ENCODE data around the gene ROBO1.
"Not testable (repeated sequence)": the region's sequence is repeated elsewhere in the genome, so short reads cannot be mapped to it uniquely, and the experiment has no call there.

Gene ROBO1

DNA sequence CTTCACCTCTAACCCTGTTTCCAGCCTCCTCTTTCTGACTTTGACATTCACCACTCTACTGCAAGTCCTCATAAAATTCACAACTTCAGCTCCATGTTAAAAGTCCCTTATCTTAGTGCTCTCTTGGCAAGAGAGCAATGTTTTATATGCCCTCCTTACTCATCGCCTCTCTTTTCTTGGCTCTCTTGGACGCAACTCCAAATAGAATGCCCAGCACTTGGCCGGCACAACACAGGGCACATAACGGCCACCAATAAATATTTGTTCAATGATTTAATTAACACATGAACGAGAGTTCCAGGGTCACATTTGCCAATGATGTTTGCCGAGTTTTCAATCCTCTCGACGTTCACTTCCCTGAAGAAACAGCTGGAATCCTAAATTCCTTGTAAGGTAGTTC lies 401.4 kb downstream of the ROBO1 start:
- DNase-seq, result no peak

DNA sequence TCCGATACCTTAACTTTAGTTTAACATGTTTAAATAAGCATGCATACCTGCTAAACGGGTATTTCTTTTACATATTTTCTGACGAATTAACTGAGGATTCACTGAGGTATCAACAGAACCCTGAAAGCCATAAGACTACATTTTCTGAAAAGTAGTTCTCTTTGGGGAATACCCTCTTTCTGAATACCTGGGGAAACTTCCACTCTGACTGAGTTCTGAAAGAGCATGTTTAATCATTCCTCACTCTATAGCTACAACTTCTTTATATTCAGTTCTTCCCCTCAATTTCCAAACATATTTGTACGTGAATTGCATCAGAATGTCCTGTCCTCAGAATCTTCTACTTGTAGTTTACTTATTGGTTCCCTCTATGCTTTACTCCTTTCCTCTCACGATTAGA lies 403.0 kb downstream of the ROBO1 start:
- DNase-seq, result no peak

DNA sequence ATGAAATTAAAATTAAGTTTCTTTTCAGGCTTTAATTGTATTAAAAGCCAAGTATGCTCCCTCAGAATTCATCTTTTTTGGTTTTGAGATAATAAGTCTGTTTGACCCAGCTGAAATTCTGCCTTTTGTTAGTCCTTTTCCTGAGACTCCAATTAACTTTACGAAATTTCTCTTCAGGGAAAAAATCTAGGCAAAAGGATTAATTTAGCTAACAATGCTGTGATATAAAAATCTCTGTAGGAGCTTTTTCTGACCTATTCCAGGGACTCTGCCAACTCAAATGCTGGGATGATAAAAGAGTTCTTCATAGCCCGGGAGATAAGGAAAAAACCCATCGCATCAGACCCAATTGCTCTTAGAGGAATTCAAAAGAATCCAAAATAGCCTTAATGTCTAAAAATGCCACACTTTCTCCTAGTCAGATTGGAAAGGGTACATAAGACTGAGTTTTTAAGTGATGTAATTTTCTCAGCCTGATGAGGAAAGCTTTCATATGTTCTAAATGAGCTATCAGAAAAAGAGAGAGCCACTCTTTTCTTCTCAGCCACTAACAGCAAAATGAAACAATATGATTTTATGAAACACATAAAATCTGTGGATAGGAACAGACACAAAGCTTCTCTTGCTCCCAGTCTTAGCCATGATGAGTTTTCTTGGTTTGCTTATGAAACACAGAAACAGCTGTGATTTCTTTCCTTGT lies 405.1 kb downstream of the ROBO1 start:
- DNase-seq, result no peak

DNA sequence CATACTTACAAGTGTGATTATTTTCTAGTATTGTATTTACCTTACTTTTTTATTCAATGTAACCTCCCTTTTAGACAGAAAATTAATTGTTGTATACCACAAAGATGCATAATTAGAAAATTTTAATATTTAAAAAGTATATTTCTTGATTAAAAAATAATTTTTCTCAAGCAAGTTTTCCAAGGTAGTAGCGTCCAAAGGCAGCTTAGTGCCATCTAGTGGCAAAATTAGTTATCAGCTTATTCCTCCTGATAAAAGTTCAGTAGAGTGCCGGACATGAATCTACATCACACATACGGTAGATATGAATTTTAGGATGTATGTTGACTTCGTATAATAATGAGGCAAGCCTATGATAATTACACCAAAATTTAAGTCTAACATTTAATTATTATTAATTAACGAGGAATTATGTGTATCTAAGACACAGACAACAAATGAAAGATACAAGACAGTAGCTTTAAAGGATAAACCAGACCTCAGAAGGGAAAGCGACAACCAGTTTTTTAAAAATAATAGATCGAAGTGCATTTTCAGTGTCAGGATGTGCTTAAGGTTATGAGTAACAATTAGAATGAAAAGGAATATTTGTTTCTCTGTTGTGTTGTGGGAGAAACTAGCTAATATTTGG lies 405.9 kb downstream of the ROBO1 start:
- DNase-seq, result peak; percentile 27

DNA sequence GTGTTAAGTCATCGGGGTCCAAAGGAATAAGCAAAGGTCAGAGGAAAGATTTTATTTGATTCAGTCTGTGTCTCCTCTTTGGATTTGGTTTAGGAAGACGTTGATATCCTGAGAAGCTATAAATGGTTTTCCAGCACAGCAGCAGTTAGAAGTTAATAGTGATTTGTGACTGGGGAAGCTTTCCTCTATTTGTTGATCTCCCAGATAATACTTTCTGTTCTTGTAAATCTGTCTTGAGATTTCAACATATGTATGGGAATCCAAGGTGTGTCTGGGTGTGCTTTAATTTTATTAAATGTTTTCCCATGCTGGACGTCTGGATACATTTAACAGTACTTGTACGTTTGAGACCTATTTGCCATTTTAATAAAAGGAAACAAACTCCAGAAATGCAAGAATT lies 409.5 kb downstream of the ROBO1 start:
- no peak for DNase-seq

DNA sequence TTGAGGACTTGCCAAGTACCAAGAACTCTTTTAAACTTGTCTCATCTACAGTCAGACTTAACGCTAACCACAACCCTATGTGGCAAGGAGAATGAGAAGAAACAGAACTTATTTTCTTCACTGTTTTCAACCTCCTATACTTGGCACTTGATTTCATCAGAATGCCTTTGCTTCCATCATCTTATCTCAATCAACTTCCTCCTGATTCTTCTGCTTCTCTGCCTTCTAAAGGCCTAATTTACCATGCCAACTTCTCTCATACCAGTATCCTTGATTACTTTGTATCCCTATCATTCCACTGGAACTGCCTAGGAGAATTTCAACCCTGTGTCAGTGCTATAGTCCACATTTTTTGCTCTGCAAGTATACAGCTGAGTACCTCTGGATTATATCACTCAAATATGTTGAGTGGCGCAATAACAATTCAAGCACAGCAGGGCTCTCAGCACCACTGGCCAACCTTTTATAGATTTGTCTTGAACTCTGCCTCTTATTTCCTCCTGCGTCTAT lies 413.6 kb downstream of the ROBO1 start:
- DNase-seq, result no peak

DNA sequence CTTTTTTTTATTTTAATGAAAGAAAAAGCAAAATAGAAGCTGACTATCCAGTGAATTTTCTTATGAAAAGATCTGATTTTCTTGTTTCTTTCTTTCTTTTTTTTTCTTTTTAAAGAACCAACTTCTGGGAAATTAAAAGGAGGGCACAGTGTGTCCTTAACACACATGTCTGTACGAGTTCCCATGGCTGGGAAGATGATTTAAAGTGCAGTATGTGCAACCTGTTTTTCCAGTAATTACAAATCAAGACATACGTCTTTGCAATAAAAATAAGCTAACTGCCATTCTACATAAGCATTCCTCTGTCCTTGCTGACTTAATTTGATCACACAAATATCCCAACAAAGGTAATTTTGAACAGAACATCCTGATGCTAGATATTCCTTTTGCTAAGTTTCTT lies 416.1 kb downstream of the ROBO1 start:
- no peak for DNase-seq

DNA sequence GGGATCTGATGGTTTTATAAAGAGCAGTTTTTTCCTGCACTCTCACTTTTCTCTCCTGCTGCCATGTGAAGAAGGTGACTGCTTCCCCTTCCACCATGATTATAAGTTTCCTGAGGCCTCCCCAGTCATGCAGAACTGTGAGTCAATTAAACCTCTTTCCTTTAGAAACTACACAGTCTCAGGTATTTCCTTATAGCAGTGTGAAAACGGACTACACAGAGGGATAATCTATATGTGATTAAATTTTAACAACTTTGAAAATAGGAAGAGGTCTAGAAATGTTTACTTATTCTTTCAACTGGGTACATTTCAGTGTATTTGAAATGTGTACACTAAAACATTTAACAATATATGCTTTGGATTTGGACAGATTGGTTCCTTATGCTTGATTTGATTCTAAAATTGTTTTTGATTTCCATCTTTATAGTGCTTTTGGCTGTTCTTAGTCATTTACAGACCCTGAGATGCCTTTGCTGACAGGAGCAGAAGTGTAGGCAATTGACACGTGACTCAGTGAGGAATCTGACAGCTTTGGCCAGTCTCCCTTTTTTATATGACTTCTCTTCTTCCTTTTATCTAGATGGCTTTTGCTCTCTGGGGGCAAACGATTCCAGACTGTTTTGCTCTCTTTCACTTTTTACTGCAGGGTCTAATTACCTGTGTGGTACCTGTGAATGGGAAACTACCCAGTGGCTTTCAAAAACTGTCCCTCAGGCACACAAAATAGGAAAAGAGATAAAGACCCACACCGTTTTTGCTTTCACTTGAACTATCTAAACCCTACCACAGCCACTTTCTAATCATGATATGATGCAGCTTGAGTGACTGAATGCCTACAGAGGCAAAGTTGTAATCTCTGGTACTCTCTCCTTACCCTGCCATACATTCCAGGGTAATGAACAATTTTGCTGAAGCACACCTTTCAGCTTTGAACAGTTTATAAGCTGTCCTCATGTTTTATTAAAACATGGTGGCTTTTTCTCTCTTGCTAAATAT lies 422.6 kb downstream of the ROBO1 start:
- DNase-seq, result no peak

DNA sequence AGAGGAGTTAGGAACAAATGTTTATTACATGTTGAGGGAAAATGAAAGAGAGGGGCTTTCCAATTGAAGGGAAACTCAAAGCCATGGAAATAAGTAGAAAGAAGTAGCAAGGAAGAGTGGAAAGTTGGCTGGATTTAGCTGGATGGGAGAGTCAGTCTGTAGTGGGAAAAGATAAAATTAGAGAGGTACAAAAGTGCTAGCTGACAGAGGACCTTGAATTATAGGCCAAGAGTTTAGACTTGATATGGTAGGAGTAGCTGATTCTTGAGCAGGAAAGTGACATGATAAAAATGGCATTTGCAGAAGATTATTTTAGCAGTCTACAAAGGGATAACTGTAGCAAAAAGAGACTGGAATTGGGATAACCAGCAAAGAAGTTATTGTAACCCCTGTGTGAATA lies 425.8 kb downstream of the ROBO1 start:
- DNase-seq, result no peak

DNA sequence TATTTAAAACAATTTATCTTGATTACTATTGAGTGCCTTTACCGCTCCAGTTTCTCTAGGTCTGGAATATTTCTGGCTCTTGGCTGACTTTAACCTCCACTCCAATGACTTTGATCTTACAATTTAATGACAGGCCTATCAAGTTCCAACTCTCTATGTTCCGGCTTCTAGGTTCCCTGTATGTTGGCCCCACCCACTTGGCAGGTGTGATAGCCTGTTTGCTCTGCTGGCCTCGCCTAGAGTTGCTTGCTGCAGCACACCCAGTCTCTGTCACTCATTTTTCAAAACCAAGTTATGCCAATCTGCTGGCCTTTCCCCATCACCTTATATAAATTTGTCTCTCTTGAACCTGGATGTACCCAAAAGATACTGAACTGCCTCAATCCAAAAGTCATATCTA lies 428.0 kb downstream of the ROBO1 start:
- no peak for DNase-seq

DNA sequence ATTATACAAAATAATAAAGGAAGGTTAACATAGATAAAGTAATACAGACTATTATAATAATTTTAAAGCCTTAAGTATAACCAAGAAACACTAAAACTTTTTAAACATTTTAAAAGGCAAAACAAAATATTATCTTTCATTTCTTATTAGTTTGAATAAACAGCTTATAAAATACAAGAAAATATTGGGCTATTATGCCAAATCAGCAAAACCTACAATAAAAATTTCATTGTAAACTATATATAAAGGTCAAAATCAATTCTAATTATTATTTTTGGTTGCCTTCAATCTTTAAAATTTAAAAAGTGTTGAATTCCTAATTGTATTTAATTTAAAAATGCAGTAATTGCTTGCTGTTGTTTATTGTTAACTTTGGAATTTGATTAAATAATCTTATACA lies 430.0 kb downstream of the ROBO1 start:
- DNase-seq, result no peak

DNA sequence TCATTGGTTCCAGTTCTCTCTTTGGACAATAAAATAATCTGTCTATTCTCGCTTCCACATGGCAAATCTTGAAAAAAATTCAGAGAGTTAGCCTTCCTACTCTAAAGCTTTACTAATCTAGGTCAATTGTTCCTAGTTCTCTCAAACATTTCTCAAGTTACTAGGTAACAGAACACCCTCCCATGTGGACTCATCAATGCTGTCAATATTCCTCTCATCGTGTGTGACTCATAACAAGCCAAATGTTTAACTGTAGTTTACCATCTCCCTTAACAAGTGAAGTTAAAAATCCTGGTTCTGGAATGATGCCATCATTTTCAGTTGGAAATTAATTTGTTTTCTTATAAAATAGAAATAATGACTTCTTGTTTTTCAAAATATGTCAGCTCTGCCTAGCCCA lies 438.6 kb downstream of the ROBO1 start:
- DNase-seq, result no peak

DNA sequence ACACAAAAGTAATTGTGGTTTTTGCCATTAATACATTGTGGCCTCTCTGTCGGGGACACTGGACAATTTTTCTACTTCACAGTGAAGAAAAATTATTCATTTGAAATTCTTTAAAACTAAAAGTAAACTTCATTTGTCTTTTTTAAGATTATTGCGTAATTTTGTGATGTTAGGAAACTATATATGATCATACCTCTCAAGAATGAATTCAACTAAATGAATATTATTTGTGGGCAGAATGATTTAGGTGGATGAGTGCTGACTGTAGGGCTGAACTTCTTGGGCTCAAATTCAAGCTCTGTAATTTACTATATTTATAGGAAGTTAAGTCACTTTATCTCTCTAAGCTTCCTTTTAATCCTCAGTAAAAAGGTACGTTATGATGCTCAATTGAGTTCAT lies 441.2 kb downstream of the ROBO1 start:
- DNase-seq, result no peak

DNA sequence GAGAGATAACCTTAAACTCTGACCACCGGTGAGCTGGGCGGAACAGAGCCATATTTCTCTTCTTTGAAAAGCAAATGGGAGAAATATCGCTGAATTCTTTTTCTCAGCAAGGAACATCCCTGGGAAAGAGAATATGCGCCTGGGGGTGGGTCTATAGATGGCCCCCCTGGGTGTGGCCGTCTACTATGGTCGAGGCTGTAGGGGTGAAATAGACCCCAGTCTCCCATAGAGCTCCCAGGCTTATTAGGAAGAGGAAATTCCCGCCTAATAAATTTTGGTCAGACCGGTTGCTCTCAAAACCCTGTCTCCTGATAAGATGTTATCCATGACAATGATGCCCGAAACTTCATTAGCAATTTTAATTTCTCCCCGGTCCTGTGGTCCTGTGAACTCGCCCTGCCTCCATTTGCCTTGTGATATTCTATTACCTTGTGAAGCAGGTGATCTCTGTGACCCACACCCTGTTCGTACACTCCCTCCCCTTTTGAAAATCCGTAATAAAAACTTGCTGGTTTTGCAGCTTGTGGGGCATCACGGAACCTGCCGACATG lies 441.9 kb downstream of the ROBO1 start:
- not testable (repeated sequence) for DNase-seq

DNA sequence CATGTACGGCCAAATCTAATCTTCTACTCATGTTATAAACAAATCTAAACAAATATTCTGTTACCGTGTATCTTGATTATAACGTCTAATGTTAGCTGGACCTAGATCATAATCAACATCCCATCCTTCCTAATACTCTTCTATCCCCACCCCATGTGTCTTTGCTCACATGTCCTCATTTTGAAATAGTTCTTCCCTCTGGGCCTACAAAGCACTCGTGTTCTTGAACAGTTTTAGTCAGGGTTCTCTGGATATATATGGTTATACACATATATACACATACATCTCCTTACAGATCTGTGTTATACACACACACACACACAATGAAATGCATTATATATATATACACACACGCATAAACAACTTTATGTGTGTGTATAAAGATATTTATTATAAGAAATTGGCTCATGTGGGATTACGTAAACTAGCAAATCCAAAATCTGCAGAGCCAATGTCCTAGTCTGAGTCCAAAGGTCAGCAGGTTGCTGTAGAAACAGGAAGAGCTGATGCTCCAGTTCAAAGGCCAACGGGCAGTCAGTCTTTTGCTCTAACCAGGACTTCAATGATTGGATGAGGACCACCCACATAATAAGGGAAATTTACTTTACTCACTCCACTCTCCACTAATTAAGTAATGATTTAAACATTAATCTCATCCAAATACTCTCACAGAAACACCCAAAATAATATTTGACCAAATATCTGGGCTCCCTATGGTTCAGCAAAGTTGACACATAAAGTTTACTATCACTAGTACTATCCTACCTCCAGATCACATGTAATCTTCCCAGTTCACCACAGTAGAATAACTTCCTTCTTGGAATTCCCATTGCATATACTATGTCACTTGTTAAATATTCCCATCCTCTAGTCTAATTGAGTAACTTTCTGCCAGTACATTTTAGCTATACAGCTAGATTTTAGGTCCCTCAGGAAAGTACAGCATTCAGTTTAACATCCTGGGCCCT lies 450.0 kb downstream of the ROBO1 start:
- no peak for DNase-seq

DNA sequence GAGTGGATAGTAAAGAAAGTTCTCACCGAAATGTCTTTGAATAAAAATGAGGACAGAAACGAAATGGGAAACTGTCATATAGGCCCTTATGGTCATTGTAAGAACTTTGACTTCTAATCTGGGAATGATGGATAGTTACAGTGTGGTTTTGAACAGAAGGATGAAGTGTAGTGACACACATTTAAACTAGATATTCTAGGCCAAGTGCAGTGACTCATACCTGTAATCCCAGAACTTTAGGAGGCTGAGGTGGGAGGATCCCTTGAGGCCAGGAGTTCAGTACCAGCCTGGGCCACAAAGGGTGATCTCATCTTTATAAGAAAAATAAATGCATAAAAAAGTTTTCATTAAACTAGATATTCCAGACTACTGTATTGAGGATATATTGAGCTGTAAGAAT lies 452.8 kb downstream of the ROBO1 start:
- no peak for DNase-seq

DNA sequence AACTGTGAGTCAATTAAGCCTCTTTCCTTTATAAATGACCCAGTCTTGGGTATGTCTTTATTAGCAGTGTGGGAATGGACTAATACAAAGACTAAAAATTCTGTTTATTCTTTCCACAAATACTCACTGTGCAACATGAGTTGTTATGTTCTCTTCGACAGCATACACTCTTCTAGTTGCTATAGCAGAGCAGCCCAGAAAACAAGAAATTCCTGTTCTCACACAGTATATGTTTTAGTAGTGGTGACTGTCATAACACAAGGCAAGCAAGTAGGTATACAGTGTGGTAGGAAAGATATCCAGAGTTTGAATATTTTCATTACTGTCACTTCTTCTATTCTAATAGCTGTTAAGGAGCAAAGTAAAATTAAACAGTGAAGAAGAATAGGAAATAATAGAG lies 453.3 kb downstream of the ROBO1 start:
- DNase-seq, result no peak

DNA sequence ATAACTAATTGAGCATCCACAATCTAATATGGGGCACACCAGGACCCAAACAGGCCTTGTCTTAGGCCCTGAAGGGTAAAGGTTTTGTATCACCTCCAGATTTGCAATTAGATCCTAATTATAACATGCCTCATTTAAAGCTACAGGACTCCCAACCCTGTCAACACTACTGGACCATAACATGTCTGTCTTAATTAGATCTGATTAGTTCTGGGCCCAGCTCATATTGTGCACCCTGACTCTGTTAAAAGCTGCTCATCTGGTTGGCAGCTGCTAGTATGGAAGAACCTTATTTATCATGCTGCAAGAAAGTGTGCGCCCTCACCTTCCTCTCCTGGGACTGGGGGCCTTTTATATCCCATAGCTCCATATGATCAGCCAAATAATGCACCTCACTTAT lies 457.8 kb downstream of the ROBO1 start:
- no peak for DNase-seq

DNA sequence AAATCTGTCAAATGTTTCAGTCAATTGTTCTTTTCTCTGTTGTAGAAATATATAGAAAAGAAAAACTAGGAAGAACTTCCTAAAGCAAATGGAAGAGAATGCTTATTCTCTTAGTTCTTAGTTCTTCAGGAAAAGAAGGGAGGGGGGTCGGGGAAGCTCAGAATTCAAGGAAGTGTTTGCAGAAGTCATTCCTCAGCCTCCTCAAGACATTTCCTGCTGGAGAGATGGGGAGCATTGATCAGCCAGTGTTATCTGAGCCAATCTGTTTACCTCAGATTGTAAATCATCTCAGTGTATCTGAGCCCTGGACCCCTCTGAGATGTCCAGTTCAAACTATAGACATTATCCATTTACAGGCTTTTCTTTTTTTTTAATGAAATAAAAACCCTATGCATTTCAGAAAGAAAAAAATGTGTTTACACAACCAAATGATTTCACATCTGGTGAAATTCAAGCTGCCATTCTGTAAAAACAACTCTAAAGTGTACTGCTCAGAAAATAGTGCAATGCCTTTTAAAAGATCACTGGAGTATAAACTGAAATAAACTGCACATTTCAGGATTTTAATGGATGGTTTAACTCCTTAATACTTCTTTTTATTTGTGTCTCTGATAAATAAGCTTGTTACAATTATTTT lies 460.7 kb downstream of the ROBO1 start:
- no peak for DNase-seq

DNA sequence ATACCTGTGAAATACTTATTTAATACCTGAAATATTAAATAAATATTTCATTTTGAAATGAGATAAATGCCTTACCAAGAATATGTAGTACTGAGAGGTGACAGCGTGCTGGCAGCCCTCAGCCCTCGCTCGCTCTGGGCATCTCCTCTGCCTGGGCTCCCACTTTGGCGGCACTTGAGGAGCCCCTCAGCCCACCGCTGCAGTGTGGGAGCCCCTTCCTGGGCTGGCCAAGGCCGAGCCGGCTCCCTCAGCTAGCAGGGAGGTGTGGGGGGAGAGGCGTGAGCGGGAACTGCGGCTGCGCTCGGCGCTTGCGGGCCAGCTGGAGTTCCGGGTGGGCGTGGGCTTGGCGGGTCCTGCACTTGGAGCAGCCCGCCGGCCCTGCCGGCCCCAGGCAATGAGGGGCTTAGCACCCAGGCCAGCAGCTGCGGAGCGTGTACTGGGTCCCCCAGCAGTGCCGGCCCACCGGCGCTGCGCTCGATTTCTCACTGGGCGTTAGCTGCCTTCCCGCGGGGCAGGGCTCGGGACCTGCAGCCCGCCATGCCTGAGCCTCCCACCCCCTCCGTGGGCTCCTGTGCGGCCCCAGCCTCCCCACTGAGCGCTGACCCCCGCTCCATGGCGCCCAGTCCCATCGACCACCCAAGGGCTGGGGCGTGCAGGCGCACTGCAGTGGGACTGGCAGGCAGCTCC lies 467.7 kb downstream of the ROBO1 start:
- DNase-seq, result not testable (repeated sequence)
